ENCODE results near the gene MAGI1.
"Not testable (repeated sequence)": the region's sequence is repeated elsewhere in the genome, so short reads cannot be mapped to it uniquely, and the experiment has no call there.

Gene MAGI1

DNA sequence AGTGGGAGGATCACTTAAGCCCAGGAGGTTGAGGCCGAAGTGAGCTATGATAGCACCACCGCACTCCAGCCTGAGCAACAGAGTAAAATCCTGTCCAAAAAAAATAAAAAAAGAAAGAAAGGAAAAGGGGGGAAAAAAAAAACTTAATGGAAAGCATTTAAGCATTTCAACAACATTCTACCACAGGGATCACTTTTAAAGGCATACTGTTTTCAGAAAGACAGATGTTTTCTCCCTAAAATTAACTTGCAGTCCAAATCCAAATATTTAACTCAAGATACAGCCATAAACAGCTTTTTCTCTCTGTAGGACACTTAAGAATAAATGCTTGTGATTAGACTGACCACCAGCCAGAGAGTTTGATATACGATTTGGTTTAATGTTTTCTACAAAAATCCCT is 141.0 kb downstream of the MAGI1 start:
- no peak for DNase-seq

DNA sequence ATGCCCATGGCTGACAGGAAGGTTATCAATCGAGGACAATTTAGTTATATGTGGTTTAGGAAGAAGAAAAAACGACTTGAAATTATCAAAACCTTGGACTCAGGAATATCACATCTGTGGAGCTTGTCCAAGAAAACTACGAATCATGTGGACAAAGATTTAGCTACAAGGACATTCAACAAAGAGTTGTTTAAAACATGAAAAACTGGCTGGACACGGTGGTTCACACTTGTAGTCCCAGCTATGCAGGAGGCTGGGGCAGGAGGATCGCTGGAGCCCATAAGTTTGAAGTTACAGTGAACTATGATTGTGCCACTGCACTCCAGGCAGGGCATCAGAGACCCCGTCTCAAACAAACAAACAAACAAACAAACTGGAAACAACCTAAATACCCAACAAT is 142.4 kb downstream of the MAGI1 start:
- DNase-seq: no peak

DNA sequence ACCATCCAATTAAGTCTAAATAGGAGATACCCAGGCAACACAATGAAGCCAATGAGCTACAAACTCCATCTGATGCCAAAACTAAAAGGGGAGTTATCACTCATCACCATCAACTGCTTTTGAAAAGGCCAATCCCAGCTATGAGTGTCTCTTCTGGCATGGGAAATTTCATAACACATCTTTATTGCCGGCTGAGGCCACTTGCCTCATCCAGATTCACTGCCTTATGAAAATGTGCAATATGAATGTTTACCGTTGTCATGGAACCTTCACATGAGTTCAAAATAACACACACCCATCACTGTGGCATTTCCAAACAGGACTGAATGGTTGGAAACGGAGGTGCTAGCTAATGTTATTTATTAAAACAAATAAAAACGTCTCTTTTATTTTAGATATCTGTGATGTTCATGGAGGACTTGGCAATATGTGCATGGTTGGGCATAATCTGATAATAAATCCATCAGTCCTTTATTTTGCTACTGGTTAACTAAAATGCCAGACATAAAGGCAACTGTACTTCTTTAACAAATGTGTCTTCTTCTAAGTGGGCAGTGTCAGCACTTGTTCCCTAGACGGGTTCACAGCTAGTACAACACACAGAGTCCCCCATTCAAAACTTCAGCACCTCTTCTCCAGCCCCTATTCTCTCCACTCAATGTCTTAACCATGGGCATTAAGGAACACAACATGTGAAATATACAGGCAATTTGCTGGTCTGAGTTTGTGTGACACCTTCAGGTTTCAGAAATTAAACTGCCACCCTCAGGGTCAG is 143.9 kb downstream of the MAGI1 start:
- no peak for DNase-seq

DNA sequence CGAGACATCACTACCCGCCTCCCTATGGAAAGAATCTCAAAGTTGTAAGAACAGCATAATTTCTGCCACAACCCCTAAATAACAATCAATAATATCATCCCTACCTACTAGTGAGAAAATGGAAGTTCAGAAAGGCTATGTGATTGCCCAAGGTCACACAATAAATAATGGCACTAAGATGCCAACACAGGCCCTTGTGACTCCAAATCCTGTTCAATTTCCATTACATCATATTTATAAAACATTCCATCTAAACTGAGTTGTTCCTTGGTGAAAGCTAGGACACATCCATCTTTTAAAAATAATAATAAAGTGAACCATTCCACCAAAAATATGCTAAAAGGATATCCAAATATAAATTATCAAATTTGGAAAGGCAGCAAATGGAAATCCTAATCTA is 144.6 kb downstream of the MAGI1 start:
- DNase-seq: no peak

DNA sequence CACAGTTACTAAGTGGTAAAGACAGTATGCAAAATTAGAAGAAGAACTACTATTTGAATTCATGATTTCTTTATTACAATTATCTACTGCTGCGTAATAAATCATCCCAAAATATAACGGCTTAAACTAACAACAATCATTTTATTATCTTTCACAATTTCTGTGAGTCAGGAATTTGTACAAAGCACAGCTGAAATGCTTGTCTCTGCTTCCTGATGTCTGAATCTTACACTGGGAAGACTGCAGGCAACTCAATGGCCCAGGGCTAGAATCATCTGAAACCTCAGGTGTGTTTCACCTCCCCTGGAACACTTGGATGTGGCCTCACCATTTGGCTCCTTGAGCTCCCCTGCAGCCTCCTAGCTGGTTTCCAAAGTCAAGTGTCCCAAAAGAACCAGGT is 145.1 kb downstream of the MAGI1 start:
- DNase-seq: no peak

DNA sequence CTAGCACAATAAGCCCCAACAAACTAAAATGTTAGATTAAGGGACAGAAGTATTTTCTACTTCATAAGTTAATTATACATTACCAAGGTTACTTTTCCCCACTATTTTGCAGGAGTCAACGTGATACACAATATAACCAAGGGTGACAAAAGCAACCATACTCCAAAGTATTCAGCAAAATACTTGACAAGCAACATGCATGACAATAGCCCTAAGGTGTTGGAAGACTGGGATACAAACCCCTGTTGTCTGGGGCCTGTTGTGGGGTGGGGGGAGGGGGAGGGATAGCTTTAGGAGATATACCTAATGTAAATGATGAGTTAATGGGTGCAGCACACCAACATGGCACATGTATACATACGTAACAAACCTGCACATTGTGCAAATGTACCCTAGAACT is 147.2 kb downstream of the MAGI1 start:
- DNase-seq: not testable (repeated sequence)

DNA sequence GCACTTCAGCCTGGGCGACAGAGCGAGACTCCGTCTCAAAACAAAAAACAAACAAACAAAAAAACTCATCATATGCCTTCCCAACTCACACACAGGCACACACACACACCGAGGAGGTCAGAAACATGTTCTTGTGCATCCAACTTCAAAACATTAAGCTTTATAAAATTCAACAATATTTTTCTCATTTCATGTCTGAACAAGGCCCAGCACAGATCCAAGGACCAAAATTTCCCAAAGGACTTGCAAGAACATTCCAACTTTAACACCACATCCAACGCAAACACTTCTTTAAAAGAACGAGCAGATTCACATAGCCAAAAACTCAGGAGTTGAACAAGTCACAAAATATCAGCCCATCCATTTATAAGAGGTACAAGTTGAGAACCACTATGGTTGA is 148.4 kb downstream of the MAGI1 start:
- no peak for DNase-seq

DNA sequence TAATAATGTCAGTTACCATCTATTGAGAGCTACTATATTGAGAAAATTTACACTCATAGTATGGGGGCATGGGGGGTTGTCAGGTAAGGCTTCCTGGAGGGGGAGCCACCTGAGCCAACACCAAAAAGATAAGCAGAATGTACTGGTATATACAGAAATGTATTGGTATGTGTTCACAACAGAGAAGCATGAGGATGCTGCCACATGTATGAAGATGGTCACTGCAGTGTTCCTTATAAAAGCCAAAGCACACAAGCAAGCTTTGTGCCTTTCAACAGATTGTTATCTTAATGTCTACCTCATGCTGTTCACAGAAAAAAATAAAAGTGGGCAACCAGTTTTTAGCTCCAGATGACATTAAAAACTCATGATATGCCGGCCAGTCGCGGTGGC is 149.0 kb downstream of the MAGI1 start:
- no peak for DNase-seq

DNA sequence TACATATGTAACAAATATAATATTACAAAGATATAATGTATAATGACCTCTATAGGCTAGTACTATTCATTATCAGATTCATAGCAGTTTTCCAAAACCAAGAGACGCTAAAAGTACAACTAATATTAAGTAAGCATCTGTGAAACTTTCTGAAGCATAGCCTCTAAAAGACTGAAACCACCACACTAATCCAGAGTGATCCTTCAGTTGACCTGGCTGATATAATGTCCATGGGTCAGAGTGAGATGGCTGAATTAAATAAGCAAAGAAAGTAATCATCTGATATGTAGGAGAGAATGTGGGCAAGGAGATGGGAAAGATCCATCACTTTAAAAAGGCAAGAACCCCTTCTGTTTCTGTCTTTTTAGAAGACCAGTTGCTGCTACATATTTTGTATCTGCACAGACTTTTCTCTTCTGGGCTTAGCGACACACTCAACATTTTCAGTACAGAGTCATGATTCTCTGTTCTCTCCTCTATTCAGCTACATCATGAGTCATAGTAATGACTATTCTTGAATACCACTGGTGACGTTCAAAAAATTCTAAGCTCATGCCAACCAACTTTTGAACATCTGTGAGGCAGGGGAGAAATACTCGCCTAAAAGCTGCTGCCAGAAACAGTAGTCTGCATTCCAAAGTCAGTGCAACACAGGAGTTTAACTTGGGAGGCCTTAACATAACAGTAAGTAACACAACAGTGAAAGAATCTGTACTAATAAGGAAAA is 149.6 kb downstream of the MAGI1 start:
- DNase-seq: no peak

DNA sequence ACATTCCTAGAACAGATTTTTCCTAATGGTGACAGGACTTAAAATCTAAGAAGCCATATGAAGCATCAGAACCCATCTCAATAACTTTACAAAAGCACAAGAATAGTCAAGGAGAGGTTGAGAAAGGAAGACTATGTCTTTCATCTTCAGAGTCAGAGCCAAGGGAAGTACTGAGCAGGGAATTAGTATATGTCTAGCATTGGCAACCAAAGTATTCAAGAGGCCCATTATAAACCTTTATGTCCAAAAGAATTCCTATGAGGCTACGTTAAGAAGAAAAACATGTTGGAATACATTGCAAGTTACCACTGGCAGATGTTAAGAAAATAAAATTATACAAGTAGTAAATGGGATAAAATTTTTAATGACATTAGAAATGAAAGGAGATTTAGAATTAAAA is 150.5 kb downstream of the MAGI1 start:
- DNase-seq: no peak

DNA sequence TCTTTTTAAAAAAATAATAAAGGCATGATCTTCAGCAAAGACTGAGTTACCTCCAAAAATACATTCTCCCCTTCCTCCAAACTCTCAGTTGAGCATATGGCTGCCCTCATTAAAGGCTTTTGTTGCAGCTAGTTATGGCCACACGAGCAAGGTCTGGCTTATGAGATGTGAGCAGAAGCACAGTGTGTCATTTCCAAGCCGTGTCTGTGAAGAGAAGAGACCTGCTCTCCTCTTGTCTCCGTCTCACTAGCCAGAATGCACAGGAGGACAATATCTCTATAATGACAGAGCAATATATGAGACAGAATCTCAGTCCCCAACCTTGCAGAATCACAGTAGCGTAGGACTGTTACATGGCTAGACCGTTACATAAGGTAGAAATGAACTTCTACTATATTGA is 152.3 kb downstream of the MAGI1 start:
- no peak for DNase-seq

DNA sequence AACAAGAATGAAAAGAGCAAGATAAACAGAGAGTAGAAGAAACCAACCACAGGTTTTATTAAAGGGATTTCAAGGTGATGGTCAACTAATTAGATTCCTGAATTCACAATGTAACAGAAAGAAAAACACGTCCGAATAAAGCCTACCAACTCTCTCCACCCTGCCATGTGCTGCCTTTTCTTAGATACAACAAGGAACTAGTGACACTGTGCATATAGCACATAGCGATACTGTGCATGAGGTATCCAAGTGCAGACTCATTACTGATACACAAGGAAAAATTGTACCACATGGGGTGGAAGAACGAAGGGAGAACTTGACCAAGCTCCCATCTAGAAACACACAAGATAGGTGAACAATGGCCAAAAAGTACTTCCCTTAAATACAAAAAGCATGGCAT is 154.6 kb downstream of the MAGI1 start:
- no peak for DNase-seq

DNA sequence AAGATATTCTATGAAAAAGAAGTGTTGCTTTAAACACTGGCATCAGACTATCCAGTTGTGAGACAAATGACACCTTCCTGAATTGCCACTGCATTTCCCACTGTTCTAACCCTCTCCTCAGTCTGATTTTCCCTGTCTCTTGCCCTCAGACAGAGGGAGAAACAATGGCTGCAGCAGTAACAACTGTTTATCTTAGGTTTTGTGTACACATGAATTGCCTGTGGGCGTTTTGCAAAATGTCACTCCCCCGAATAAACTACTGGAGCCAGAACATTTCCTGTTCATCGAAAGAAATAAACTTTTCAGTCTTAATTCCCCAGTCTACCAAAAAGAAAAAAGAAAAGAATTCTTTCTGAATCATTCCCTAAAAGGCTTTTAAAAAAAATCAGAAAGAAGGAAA is 155.1 kb downstream of the MAGI1 start:
- DNase-seq: no peak

DNA sequence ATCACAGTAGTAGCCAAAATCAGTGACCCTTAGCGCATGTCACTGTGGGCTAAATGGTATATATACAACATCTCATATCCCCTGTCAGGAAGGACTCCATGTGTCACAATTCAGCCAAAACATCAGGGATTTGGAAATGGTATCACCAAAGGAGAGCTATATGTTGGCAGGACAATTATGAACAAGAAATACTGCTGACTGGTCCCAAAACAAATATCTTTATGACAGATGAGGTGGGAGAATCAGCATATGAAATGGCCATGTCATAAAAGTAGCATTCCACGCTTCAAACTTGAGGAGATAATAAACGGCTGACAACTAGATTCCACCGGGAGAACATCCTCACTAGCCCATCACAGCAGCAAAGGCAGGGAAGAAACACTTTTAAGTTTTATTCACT is 158.4 kb downstream of the MAGI1 start:
- DNase-seq: no peak

DNA sequence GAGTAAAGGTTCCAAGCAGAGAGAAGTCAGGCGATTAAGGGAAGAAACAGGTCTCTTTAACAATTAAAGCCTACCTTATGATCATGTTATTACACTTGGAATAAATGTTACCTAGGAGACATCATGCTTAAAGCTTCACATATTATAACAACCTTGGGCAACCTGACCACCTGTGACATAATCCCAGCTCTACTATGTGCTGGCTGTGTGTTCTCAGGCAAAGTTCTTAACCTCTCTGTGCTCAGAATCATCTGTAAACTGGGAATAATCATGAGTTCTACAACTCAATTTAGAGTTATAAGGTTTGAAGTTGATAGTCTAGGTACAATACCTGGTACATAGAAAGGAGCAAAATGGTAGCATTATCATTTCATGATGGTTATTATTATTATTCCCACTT is 159.3 kb downstream of the MAGI1 start:
- no peak for DNase-seq

DNA sequence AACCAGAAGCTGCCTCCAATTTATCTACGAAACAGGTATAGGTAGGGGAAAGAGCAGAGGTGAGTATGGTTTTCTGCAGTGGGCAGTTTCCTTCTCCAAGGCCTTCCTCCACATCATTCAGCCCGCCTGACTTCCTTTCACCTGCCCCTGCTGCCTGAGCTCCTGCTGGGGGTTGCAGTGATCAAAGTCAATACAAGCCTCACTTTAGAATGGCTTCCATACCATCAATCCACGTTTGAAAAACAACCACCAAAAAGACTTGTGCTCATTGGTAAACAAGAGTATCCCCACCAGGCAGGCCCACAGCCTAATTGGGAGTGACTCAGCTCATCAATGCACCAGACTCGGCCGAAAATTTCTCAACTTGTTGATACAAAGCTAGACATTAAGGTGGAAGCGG is 159.9 kb downstream of the MAGI1 start:
- no peak for DNase-seq

DNA sequence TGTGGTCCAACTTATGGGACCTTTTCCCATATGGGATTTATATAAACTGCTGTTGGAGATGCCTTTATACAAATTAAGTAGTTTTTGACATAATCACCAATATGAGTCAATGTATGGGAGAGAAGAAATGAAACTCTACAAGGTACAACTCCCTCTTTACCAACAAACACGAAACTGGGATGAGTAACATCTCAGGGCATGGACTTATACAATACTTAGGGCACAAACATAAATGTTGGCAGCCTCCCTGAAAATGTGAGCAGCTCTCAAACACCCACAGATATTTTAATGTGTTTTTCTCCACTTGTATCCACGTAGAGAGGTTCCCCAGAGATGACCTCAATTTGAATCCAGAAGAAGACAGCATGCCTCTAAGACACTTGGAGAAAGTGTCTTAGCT is 161.6 kb downstream of the MAGI1 start:
- DNase-seq: no peak

DNA sequence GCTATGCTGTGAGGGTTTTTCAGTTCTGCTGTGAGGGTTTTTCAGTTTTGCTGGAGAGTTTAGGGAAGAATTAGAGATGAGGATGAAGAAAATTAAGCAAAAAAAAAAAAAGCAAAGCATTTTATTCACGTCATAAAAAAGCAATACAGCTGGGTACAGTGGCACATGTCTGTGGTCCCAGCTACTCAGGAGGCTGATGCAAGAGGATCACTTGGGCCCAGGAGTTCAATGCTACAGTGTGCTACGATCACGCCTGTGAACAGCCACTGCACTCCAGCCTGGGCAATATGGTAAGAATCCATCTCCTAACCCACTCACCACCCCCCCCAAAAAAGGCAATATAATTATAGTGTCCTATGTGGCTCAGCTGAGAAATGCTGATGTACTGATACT is 162.7 kb downstream of the MAGI1 start:
- DNase-seq: no peak

DNA sequence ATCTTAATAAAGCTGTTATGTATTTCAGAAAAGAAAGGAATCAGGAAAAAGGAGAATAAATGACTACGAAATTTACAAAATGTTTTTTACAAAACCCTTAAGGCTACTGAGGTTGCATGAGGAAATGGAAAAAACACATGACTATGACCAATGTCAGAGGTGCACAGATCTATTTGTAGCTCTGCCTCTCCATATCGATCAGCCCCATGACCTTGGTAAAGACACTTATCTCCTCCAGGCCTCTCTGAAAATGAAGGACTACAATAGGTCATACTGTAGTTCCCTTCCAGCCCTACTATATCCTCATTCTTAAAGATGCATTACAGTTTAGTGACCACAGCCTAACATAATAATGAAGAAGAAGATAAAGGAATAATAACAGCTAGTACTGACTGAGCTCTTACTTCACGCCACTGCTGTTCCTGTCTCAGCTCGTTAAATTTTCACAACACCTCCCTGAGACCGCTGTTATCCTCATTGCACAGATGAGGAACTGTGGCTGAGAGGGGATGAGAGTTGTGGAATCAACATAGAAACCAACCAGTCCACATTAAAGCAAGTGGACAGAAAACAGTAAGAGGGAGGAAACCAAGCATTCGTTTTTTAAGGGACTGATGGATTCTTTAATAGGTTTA is 163.2 kb downstream of the MAGI1 start:
- no peak for DNase-seq

DNA sequence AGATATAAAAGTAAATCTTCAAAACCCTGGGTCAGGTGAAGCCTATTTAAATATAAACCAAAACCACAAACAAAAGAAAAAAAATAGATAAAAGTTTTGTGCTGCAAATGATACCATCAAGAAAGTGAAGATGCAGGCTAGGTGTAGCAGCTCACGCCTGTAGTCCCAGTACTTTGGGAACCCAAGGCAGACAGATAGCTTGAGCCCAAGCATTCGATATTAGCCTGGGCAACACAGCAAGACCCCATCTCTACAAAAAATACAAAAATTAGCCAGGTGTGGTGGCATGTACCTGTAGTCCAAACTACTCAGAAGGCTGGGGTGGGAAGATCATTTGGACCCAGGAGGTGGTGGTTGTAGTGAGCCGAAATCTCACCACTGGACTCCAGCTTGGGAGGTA is 164.8 kb downstream of the MAGI1 start:
- DNase-seq: no peak

DNA sequence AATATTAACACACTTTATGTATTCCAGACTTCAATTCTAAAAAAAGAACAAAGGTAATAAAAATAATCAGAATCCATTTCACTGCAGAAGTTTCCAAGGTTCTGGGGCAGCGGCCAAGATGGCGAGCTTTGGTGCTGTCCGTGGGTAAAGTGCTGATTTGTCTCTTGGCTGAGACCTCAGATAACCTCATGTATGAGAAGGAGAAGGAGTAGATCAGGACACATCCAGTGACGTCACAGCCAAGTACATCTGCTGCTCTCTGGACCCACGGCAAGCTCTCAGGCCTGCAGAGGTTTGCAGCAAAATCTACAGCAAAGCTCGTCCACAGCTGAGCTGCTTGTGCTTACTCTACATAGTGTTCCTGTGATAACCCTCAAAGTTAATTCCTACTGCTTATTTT is 165.7 kb downstream of the MAGI1 start:
- DNase-seq: no peak

DNA sequence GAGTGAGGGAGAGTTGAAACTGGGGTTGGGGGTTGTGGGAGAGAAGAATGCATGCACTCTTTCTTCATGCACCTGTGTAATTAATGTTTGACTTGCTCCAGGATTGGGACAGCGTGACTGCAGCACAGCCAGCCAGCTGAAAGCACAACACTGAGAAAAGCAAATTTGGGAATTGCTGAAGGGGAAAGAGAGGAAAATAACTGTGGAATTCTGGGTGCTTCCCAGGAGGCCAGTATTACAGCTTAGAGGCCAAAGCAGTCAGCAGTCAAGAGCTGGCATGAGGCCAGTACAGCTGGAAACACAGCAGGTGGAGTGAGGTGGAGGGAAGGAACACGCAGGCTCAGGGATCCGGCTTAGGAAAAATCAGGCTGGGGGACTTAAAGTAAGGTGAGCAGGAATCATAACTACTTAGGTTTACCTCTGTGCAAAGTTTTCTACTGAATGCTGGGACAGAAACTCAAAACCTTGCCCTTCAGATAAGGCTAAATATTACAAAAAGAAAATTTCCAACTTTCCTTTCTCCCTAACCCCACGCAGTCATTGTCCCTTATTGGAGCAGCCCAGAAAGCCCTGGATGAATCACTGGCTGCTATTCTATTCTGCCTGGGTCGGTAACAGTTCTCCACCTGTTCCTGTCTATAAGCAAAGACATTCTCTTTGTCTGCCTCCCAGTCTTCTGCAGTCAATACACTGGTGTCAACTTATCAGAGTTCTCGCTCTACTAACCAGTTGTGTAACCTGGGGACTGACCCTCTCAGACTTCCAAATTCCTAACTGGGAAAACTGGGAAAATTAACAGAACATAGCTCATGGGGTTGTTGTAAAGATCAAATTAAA is 167.2 kb downstream of the MAGI1 start:
- no peak for DNase-seq

DNA sequence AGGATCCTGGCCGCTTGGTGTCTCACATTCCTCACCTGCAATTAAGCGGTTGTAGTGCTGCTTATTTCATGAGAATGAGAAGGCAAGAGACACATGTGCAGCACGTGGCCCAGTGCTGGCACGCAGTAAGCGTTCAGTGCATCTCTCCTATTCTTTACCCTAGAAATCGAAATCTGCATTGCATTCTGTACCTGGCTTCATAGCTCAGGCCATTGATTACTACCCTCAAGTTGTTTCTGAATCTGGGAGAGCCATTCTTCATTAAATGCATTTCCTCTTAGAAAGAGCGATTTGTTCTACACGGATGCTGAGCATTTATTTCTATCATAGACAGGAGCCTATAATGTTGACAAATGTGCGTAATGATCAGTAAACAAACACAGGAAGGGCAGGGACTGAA is 168.9 kb downstream of the MAGI1 start:
- DNase-seq: no peak
